ENCODE data around the gene GRIK4.

DNA sequence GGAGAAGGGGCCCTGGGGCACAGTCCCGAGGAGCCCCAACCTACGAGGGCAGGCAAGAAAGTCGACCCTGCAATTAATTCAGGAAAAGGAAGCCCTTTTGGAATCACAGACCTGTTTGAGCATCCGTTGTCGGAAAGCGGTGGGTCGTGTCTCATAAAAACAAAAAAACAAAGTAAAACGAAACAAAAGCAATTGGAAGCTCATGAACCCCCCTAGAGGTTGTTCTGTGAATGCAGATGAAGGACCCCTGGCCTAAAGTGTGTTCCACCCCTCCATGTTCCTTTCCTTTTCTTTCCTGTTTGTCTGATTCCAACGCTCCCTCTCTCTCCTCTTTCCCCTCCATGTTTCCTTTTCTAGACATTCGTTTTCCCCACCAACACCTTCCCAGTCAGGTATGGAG lies 203.7 kb downstream of the GRIK4 start:
- TF ChIP-seq ZNF274 (IDR thresholded peaks at IDR 0.05; ENCODE audit: low read depth, low read length): no peak
- TF ChIP-seq YY1 (IDR thresholded peaks at IDR 0.05; ENCODE audit: insufficient read depth, insufficient read length): no peak

Measured in NT2/D1 (cell line).